T-helper 9 cell (primary cell): ENCODE results near the gene GPR18.

Source experiments
- DNase-seq: peaks from one replicate; pipeline ENCODE4 v3.0.0-alpha.2; 2020

Gene GPR18

GRCh38 chr13:99289674-99290337, 31.6 kb upstream of the GPR18 start:
- no peak for DNase-seq

- no peak for DNase-seq
Observed at GRCh38 chr13:99289271-99289670, 31.1 kb upstream of the GPR18 start.

- DNase-seq: no peak
Observed at GRCh38 chr13:99288089-99288488, 29.9 kb upstream of the GPR18 start.

- DNase-seq: no peak
Observed at GRCh38 chr13:99287551-99287950, 29.4 kb upstream of the GPR18 start.

- DNase-seq: no peak
Observed at GRCh38 chr13:99285432-99286182, 27.4 kb upstream of the GPR18 start.

- DNase-seq: no peak
Observed at GRCh38 chr13:99282264-99283231, 24.4 kb upstream of the GPR18 start.

- peak; percentile 49 for DNase-seq
Observed at GRCh38 chr13:99281811-99282263, 23.7 kb upstream of the GPR18 start.

- DNase-seq: no peak
Observed at GRCh38 chr13:99280166-99280565, 22.0 kb upstream of the GPR18 start.

- DNase-seq: no peak
Observed at GRCh38 chr13:99279637-99280036, 21.5 kb upstream of the GPR18 start.

- no peak for DNase-seq
Observed at GRCh38 chr13:99278843-99279242, 20.7 kb upstream of the GPR18 start.

- DNase-seq: no peak
Observed at GRCh38 chr13:99278200-99278599, 20.0 kb upstream of the GPR18 start.

- DNase-seq: no peak
Observed at GRCh38 chr13:99277629-99278028, 19.4 kb upstream of the GPR18 start.

GRCh38 chr13:99276706-99277105, 18.5 kb upstream of the GPR18 start:
- DNase-seq: no peak

- no peak for DNase-seq
Observed at GRCh38 chr13:99275093-99275469, 16.9 kb upstream of the GPR18 start.

GRCh38 chr13:99273128-99273527, 14.9 kb upstream of the GPR18 start:
- DNase-seq: no peak

GRCh38 chr13:99272481-99272880, 14.3 kb upstream of the GPR18 start:
- no peak for DNase-seq

GRCh38 chr13:99271249-99271648, 13.1 kb upstream of the GPR18 start:
- no peak for DNase-seq

- DNase-seq: no peak
Observed at GRCh38 chr13:99270518-99270917, 12.3 kb upstream of the GPR18 start.

GRCh38 chr13:99269627-99270241, 11.6 kb upstream of the GPR18 start:
- no peak for DNase-seq

- DNase-seq: no peak
Observed at GRCh38 chr13:99268822-99269221, 10.6 kb upstream of the GPR18 start.

- no peak for DNase-seq
Observed at GRCh38 chr13:99267927-99268326, 9.7 kb upstream of the GPR18 start.

- no peak for DNase-seq
Observed at GRCh38 chr13:99266827-99267226, 8.6 kb upstream of the GPR18 start.
